ENCODE data around the gene MAML3.

DNA sequence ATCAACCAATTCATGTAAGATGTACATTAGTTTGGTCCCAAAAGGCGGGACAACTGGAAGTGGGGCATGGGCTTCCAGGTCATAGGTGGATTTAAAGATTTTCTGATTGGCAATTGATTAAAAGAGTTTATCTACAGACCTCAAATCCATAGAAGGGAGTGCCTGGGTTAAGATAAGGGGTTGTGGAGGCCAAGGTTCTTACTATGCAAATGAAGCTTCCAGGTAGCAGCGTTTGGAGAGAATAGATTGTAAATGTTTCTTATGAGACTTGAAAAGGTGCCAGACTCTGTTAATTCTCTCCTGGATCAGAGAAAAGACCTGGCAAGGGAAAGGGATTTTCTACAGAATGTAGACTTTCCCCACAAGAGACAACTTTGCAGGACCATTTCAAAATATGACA lies 485.9 kb downstream of the MAML3 start:
- TF ChIP-seq FOXM1 (IDR thresholded peaks at IDR 0.05; ENCODE audit: borderline replicate concordance, low read depth): no peak
- no peak for TF ChIP-seq MAX (IDR thresholded peaks at IDR 0.05)
- no peak for TF ChIP-seq CEBPB (IDR thresholded peaks at IDR 0.05)
- no peak for TF ChIP-seq EP300 (IDR thresholded peaks at IDR 0.05; ENCODE audit: borderline replicate concordance)
- TF ChIP-seq TCF12 (IDR thresholded peaks at IDR 0.05; ENCODE audit: low read depth): no peak

All from Ishikawa (cell line).